Type B pancreatic cell (in vitro differentiated cells): ENCODE measurements around the gene FAM32A. TPM values are rescaled to one million over a fixed set of nuclear protein-coding genes. Genes with fewer than 3 reads are reported as not detected.

Experiments used
- DNase-seq: peaks from one replicate; pipeline ENCODE4 v3.0.0; 2021; ENCODE audit warnings: mixed read lengths; ENCODE audit not compliant: unreplicated experiment; ENCODE audit errors: extremely low spot score
- H3K27ac Mint-ChIP-seq: 2 replicates; pipeline ENCODE4 v1.8.0; 2021; ENCODE audit warnings: mild to moderate bottlenecking, mixed read lengths
- H3K27me3 Mint-ChIP-seq: 2 replicates; pipeline ENCODE4 v1.8.0; 2021; ENCODE audit warnings: mixed read lengths
- H3K36me3 Mint-ChIP-seq: 2 replicates; pipeline ENCODE4 v1.8.0; 2021; ENCODE audit warnings: mixed read lengths
- H3K4me1 Mint-ChIP-seq: one replicate; pipeline ENCODE4 v1.8.0; 2021; ENCODE audit warnings: mixed read lengths; ENCODE audit not compliant: unreplicated experiment
- H3K4me3 Mint-ChIP-seq: 2 replicates; pipeline ENCODE4 v1.8.0; 2021; ENCODE audit warnings: mild to moderate bottlenecking, mixed read lengths
- H3K9me3 Mint-ChIP-seq: 2 replicates; pipeline ENCODE4 v1.8.0; 2021; ENCODE audit warnings: mixed read lengths
- CTCF ChIP-seq: fragments of 200-600 bp; sonication (generic); conservative IDR thresholded peaks from 2 replicates; pipeline ENCODE4 v1.5.0; 2021; ENCODE audit warnings: antibody characterized with exemption, mild to moderate bottlenecking
- total RNA-seq: library from RNA; stranded (reverse); gene quantifications from 2 replicates; pipeline ENCODE4 v1.2.1, GENCODE V29; 2021; ENCODE audit warnings: low replicate concordance

FAM32A gene
- total RNA-seq, 1 donor from 2014 or later, result 89.0 TPM

- H3K9me3 Mint-ChIP-seq, result no peaks in the 10 kb centered on the region
- no peak for TF ChIP-seq CTCF
- H3K36me3 Mint-ChIP-seq, result peaks cover 5% of the 10 kb centered on the region
- H3K27me3 Mint-ChIP-seq, result no peaks in the 10 kb centered on the region
- H3K27ac Mint-ChIP-seq, result no peak overlapping the region
- H3K4me3 Mint-ChIP-seq, result no peak overlapping the region
- H3K4me1 Mint-ChIP-seq, result peaks cover 8% of the 10 kb centered on the region
- DNase-seq, result no peak
Observed at GRCh38 chr19:16203256-16204004, 18.2 kb downstream of the FAM32A start.

- Mint-ChIP-seq H3K27me3 (no peaks in the 10 kb centered on the region), H3K27ac (no peak overlapping the region), H3K4me1 (peaks cover 4% of the 10 kb centered on the region), H3K36me3 (peaks cover 5% of the 10 kb centered on the region), H3K9me3 (no peaks in the 10 kb centered on the region), H3K4me3 (no peak overlapping the region)
- TF ChIP-seq CTCF, result no peak
- DNase-seq, result no peak
Observed at GRCh38 chr19:16204005-16204294, 18.7 kb downstream of the FAM32A start.

- TF ChIP-seq CTCF, result no peak
- H3K36me3 Mint-ChIP-seq, result peaks cover 16% of the 10 kb centered on the region
- no peak overlapping the region for H3K4me3 Mint-ChIP-seq
- H3K9me3 Mint-ChIP-seq, result no peaks in the 10 kb centered on the region
- no peaks in the 10 kb centered on the region for H3K4me1 Mint-ChIP-seq
- no peak overlapping the region for H3K27ac Mint-ChIP-seq
- no peak for DNase-seq
- no peaks in the 10 kb centered on the region for H3K27me3 Mint-ChIP-seq
Observed at GRCh38 chr19:16205205-16206045, 20.2 kb downstream of the FAM32A start.

GRCh38 chr19:16206046-16206605 is 20.9 kb downstream of the FAM32A start:
- DNase-seq, result no peak
- H3K27ac Mint-ChIP-seq, result no peak overlapping the region
- no peaks in the 10 kb centered on the region for H3K4me1 Mint-ChIP-seq
- H3K27me3 Mint-ChIP-seq, result no peaks in the 10 kb centered on the region
- no peak overlapping the region for H3K4me3 Mint-ChIP-seq
- no peaks in the 10 kb centered on the region for H3K9me3 Mint-ChIP-seq
- H3K36me3 Mint-ChIP-seq, result peaks cover 22% of the 10 kb centered on the region
- TF ChIP-seq CTCF, result no peak

GRCh38 chr19:16206637-16207036 is 21.4 kb downstream of the FAM32A start:
- Mint-ChIP-seq H3K27me3 (no peaks in the 10 kb centered on the region), H3K4me1 (no peaks in the 10 kb centered on the region), H3K4me3 (no peak overlapping the region), H3K27ac (no peak overlapping the region), H3K36me3 (peaks cover 23% of the 10 kb centered on the region), H3K9me3 (no peaks in the 10 kb centered on the region)
- no peak for TF ChIP-seq CTCF
- no peak for DNase-seq
